ENCODE data around the gene MAGED1.
"Not testable (repeated sequence)": the region's sequence is repeated elsewhere in the genome, so short reads cannot be mapped to it uniquely, and the experiment has no call there.

Gene MAGED1

GRCh38 chrX:51893931-51894696 is 691 bp downstream of the MAGED1 start:
- no peak for TF ChIP-seq PAX5 (IDR thresholded peaks at IDR 0.05; ENCODE audit: insufficient read depth, low read length, severe bottlenecking)
- TF ChIP-seq POU2F2 (IDR thresholded peaks at IDR 0.05; ENCODE audit: low read depth, low read length), result no peak
- no peak for TF ChIP-seq SPI1 (IDR thresholded peaks at IDR 0.05; ENCODE audit: low read depth, low read length)
- TF ChIP-seq TAF1 (IDR thresholded peaks at IDR 0.05; ENCODE audit: low read depth, low read length), result no peak
- TF ChIP-seq POLR2AphosphoS5 (IDR thresholded peaks at IDR 0.05; ENCODE audit: low read depth, low read length), result no peak
- no peak for TF ChIP-seq POLR2A (IDR thresholded peaks at IDR 0.05; ENCODE audit: low read depth, low read length)
- DNase-seq (ENCODE audit: insufficient read length, low spot score) (no peak), FAIRE-seq (peak; percentile 75)

- DNase-seq (ENCODE audit: insufficient read length, low spot score) (peak; percentile 27), FAIRE-seq (no peak)
- TF ChIP-seq SPI1 (IDR thresholded peaks at IDR 0.05; ENCODE audit: low read depth, low read length) (no peak), TAF1 (IDR thresholded peaks at IDR 0.05; ENCODE audit: low read depth, low read length) (no peak; the same call in 1 of the 2 replicates), POU2F2 (IDR thresholded peaks at IDR 0.05; ENCODE audit: low read depth, low read length) (no peak), PAX5 (IDR thresholded peaks at IDR 0.05; ENCODE audit: insufficient read depth, low read length, severe bottlenecking) (no peak)
These were observed 1.4 kb downstream of the MAGED1 start for GRCh38 chrX:51894697-51895336.

DNA sequence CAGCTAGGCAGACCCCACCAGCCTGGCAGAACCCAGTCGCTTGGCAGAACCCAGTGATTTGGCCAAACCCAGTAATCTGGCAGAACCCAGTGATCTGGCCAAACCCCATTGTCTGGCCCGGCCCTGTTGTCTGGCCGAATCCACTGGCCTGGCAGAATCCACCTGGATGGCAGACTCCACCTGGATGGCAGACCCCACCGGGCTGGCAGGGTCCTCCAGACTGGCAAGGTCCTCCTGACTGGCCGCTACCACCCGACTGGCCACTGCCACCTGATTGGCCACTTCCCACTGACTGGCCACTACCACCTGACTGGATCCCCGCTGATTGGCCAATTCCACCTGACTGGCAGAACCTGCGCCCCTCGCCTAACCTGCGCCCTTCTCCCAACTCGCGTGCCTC is 3.2 kb downstream of the MAGED1 start:
- no peak for TF ChIP-seq POLR2A (IDR thresholded peaks at IDR 0.05; ENCODE audit: low read depth, low read length)
- TF ChIP-seq SPI1 (IDR thresholded peaks at IDR 0.05; ENCODE audit: low read depth, low read length), result no peak
- no peak for TF ChIP-seq POLR2AphosphoS5 (IDR thresholded peaks at IDR 0.05; ENCODE audit: low read depth, low read length)
- no peak for TF ChIP-seq PAX5 (IDR thresholded peaks at IDR 0.05; ENCODE audit: insufficient read depth, low read length, severe bottlenecking)
- TF ChIP-seq POU2F2 (IDR thresholded peaks at IDR 0.05; ENCODE audit: low read depth, low read length), result no peak
- no peak for TF ChIP-seq TAF1 (IDR thresholded peaks at IDR 0.05; ENCODE audit: low read depth, low read length)
- FAIRE-seq (no peak), DNase-seq (ENCODE audit: insufficient read length, low spot score) (no peak)

DNA sequence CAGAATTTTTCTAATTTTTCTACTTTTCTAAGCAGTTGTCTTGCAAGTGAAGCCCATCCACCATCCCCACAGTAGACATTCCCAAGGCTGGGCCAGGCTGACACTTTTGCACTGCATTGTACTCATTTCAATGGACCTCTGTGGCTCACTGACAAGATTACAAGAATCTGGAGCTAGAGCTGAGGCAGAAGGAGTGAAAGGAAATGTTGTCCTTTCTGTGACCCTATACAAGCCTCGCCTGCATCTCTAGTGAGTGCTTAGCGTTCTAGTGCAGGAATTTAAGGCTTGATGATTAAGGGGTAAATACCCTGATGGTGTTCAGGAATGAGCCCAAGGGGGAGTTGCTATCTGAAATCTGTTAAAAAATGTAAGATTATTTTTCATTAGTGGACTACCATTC is 6.3 kb downstream of the MAGED1 start:
- DNase-seq (ENCODE audit: insufficient read length, low spot score) (no peak), FAIRE-seq (no peak)
- no peak for TF ChIP-seq PAX5 (IDR thresholded peaks at IDR 0.05; ENCODE audit: insufficient read depth, low read length, severe bottlenecking)
- TF ChIP-seq TAF1 (IDR thresholded peaks at IDR 0.05; ENCODE audit: low read depth, low read length), result no peak
- no peak for TF ChIP-seq POLR2A (IDR thresholded peaks at IDR 0.05; ENCODE audit: low read depth, low read length)
- TF ChIP-seq POLR2AphosphoS5 (IDR thresholded peaks at IDR 0.05; ENCODE audit: low read depth, low read length), result no peak
- no peak for TF ChIP-seq SPI1 (IDR thresholded peaks at IDR 0.05; ENCODE audit: low read depth, low read length)
- TF ChIP-seq POU2F2 (IDR thresholded peaks at IDR 0.05; ENCODE audit: low read depth, low read length), result no peak

DNA sequence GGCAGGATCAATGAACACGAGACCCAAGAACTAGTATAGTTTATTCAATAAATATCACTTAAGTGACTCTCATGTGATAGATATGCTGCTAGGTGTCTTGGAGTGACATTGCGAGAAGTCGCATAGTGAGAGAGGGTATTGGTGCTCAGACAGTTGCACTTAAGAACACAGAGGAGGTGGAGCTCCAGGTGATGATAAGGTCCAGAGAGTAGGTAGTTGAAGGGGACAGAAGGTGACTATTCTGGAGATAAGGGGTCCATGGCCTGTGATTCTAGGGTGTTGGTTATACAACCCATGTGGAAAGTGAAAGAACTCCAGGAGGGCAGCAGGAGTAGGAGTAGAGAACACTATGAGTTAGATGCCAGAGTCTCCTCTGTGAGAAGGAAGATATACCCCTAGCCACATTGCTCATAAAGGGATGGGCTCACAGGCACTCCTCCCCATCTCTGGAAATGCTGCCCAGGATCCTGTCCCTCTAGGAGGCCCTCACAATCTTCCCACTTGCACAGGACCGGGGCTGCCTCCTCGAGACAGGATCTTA is 9.2 kb downstream of the MAGED1 start:
- TF ChIP-seq PAX5 (IDR thresholded peaks at IDR 0.05; ENCODE audit: insufficient read depth, low read length, severe bottlenecking) (no peak), POLR2A (IDR thresholded peaks at IDR 0.05; ENCODE audit: low read depth, low read length) (peak; percentile 37; the same call in 1 of the 2 replicates)
- no peak for FAIRE-seq
- no peak for DNase-seq (ENCODE audit: insufficient read length, low spot score)

GRCh38 chrX:51905152-51905551 is 11.7 kb downstream of the MAGED1 start:
- FAIRE-seq; DNase-seq (ENCODE audit: insufficient read length, low spot score): not testable (repeated sequence)

GRCh38 chrX:51905711-51906110 is 12.3 kb downstream of the MAGED1 start:
- FAIRE-seq (no peak), DNase-seq (ENCODE audit: insufficient read length, low spot score) (no peak)
- TF ChIP-seq PAX5 (IDR thresholded peaks at IDR 0.05; ENCODE audit: insufficient read depth, low read length, severe bottlenecking) (no peak), POLR2A (IDR thresholded peaks at IDR 0.05; ENCODE audit: low read depth, low read length) (no peak), TAF1 (IDR thresholded peaks at IDR 0.05; ENCODE audit: low read depth, low read length) (no peak), POLR2AphosphoS5 (IDR thresholded peaks at IDR 0.05; ENCODE audit: low read depth, low read length) (no peak), SPI1 (IDR thresholded peaks at IDR 0.05; ENCODE audit: low read depth, low read length) (no peak), POU2F2 (IDR thresholded peaks at IDR 0.05; ENCODE audit: low read depth, low read length) (no peak)

GRCh38 chrX:51917604-51918003 is 24.2 kb downstream of the MAGED1 start:
- no peak for DNase-seq (ENCODE audit: insufficient read length, low spot score)
- TF ChIP-seq POLR2AphosphoS5 (IDR thresholded peaks at IDR 0.05; ENCODE audit: low read depth, low read length) (no peak), PAX5 (IDR thresholded peaks at IDR 0.05; ENCODE audit: insufficient read depth, low read length, severe bottlenecking) (no peak), POLR2A (IDR thresholded peaks at IDR 0.05; ENCODE audit: low read depth, low read length) (no peak), TAF1 (IDR thresholded peaks at IDR 0.05; ENCODE audit: low read depth, low read length) (no peak), POU2F2 (IDR thresholded peaks at IDR 0.05; ENCODE audit: low read depth, low read length) (no peak), SPI1 (IDR thresholded peaks at IDR 0.05; ENCODE audit: low read depth, low read length) (no peak)
- no peak for FAIRE-seq

DNA sequence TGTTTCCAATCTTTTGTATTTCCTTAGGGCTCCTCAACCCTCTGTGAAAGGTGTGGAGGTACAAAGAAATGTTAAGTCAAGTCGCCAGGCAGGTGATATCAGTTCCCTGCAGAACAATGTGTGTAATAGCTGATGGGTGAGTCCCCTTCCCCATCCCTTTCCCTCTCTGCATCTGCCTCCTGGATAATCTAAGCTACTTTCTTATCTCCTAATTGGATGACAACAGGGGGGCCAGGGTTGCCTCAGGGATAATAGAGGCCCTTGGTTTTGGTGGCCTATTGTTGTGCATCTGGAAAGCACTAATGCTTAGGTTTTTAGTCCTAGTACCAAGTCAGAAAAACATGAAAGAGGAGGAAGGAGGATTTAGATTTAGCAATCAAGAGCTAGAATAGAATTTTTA is 29.1 kb downstream of the MAGED1 start:
- FAIRE-seq (no peak), DNase-seq (ENCODE audit: insufficient read length, low spot score) (no peak)
- TF ChIP-seq TAF1 (IDR thresholded peaks at IDR 0.05; ENCODE audit: low read depth, low read length), result no peak
- no peak for TF ChIP-seq POU2F2 (IDR thresholded peaks at IDR 0.05; ENCODE audit: low read depth, low read length)
- no peak for TF ChIP-seq POLR2A (IDR thresholded peaks at IDR 0.05; ENCODE audit: low read depth, low read length)
- no peak for TF ChIP-seq POLR2AphosphoS5 (IDR thresholded peaks at IDR 0.05; ENCODE audit: low read depth, low read length)
- no peak for TF ChIP-seq PAX5 (IDR thresholded peaks at IDR 0.05; ENCODE audit: insufficient read depth, low read length, severe bottlenecking)
- no peak for TF ChIP-seq SPI1 (IDR thresholded peaks at IDR 0.05; ENCODE audit: low read depth, low read length)

Measured in GM12891 (cell line).